ENCODE data around the gene TPST1.

DNA sequence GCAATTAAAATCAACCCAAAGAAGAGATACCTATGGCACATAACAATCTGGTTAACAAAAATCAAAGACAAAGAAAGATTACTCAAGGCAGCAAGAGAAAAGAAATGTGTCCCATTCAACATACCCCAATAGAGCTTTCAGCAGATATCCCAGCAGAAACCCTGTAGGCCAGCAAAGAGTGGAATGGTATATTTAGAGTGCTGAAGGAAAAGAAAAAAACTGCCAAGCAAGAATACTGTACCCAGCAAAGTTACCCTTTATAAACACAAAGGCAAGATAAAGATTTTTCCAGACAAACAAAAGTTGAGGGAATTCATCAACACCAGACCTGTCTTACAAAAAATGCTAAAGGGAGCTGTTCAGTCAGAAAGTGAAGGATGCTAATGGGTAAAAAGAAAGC is 131.6 kb downstream of the TPST1 start:
- TF ChIP-seq, protein P1, sequence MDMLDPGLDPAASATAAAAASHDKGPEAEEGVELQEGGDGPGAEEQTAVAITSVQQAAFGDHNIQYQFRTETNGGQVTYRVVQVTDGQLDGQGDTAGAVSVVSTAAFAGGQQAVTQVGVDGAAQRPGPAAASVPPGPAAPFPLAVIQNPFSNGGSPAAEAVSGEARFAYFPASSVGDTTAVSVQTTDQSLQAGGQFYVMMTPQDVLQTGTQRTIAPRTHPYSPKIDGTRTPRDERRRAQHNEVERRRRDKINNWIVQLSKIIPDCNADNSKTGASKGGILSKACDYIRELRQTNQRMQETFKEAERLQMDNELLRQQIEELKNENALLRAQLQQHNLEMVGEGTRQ (IDR thresholded peaks at IDR 0.05; ENCODE audit: borderline replicate concordance, low read depth, low read length), result no peak
- TF ChIP-seq, protein P2, sequence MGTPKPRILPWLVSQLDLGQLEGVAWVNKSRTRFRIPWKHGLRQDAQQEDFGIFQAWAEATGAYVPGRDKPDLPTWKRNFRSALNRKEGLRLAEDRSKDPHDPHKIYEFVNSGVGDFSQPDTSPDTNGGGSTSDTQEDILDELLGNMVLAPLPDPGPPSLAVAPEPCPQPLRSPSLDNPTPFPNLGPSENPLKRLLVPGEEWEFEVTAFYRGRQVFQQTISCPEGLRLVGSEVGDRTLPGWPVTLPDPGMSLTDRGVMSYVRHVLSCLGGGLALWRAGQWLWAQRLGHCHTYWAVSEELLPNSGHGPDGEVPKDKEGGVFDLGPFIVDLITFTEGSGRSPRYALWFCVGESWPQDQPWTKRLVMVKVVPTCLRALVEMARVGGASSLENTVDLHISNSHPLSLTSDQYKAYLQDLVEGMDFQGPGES (IDR thresholded peaks at IDR 0.05; ENCODE audit: low read depth, low read length), result no peak
- TF ChIP-seq, protein P3, sequence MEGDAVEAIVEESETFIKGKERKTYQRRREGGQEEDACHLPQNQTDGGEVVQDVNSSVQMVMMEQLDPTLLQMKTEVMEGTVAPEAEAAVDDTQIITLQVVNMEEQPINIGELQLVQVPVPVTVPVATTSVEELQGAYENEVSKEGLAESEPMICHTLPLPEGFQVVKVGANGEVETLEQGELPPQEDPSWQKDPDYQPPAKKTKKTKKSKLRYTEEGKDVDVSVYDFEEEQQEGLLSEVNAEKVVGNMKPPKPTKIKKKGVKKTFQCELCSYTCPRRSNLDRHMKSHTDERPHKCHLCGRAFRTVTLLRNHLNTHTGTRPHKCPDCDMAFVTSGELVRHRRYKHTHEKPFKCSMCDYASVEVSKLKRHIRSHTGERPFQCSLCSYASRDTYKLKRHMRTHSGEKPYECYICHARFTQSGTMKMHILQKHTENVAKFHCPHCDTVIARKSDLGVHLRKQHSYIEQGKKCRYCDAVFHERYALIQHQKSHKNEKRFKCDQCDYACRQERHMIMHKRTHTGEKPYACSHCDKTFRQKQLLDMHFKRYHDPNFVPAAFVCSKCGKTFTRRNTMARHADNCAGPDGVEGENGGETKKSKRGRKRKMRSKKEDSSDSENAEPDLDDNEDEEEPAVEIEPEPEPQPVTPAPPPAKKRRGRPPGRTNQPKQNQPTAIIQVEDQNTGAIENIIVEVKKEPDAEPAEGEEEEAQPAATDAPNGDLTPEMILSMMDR (IDR thresholded peaks at IDR 0.05), result no peak
- TF ChIP-seq EP300 (IDR thresholded peaks at IDR 0.05; ENCODE audit: borderline replicate concordance in 1 of 2, low read depth in 1 of 2, low read length in 1 of 2), result no peak
- TF ChIP-seq EZH2phosphoT487 (IDR thresholded peaks at IDR 0.05; ENCODE audit: borderline replicate concordance, low read depth), result no peak
- no peak for TF ChIP-seq REST (IDR thresholded peaks at IDR 0.05; ENCODE audit: low read depth, low read length)
- no peak for TF ChIP-seq RFX5 (IDR thresholded peaks at IDR 0.05; ENCODE audit: low read length)
- TF ChIP-seq RCOR1 (IDR thresholded peaks at IDR 0.05; ENCODE audit: low read length), result no peak

All from SK-N-SH (cell line).